ENCODE data around the gene TMCC3.
"Not testable (repeated sequence)": the region's sequence is repeated elsewhere in the genome, so short reads cannot be mapped to it uniquely, and the experiment has no call there.

The TMCC3 gene

DNA sequence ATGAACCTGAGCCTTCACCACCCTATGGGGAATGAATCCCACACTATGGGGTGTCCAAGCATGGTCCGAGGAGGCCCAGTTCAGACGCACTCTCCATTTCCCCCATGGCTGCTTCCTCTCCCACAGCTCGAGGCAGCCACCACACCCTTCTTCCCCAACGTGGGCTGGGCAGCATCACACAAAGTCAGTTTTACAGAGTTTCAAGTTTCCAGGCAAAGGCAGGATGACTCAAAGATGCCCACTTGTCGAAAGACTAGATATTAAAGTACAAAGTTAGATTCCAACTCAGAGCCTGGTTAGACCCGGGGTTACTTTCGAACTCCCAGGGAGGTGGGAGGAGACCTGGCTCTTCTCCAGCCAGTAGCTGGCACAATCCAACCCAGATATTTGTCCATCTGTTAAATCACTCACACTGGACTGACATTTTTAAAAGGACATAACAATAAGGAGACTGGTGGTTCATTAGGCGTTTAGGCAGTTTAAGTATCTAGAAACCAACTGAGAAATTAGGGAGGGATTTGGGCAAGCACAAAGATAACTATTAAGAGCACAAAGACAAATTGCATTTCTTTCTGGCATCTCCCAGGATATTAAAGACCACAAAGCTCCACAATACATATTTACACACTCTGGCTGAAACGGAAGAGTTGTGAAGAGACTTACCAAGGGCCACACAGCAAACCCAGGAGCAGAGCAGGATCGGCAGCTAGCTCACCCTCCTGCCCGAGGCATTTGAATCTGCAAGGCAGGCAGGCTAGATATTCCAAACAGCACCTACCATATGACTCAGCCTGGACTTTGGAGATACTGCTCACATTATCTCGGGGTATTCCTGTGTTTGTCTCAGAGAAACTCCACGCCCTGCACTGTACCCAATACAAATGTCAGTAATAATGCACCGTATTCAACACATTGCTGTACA, 34.8 kb downstream of the TMCC3 start:
- Histone ChIP-seq H3K9me3 (ENCODE audit: control insufficient read depth, insufficient read depth, low read length) (no peaks in the 10 kb centered on the region), H3K36me3 (ENCODE audit: insufficient read depth, low read length) (no peaks in the 10 kb centered on the region), H3K9ac (ENCODE audit: low read depth, low read length) (no peak overlapping the region), H3K4me1 (ENCODE audit: insufficient read depth, low read length) (peaks cover 46% of the 10 kb centered on the region)

DNA sequence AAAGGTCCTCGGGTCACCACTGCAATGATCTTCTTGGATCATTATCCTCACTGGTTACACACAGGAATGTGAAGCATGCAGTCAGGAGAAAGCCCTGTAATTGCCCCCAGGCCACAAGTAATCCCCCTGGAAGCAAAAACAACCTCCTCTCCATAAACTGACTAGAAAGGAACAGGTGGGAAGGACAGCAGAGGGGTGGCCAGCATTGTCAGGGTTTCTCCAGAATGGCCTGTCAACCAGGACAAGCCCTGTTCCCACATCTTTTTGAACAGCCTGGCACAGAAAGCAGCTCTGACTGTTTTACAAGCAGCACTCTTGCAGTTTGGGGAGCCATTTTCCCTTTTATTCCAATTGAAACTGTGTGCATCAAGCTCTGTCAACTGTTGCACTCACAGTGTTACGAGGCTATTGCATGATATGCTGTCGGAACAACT, 36.1 kb downstream of the TMCC3 start:
- peaks cover 44% of the 10 kb centered on the region for H3K4me1 ChIP-seq (ENCODE audit: insufficient read depth, low read length)
- H3K36me3 ChIP-seq (ENCODE audit: insufficient read depth, low read length) = no peaks in the 10 kb centered on the region
- no peaks in the 10 kb centered on the region for H3K9me3 ChIP-seq (ENCODE audit: control insufficient read depth, insufficient read depth, low read length)
- H3K9ac ChIP-seq (ENCODE audit: low read depth, low read length) = no peak overlapping the region

DNA sequence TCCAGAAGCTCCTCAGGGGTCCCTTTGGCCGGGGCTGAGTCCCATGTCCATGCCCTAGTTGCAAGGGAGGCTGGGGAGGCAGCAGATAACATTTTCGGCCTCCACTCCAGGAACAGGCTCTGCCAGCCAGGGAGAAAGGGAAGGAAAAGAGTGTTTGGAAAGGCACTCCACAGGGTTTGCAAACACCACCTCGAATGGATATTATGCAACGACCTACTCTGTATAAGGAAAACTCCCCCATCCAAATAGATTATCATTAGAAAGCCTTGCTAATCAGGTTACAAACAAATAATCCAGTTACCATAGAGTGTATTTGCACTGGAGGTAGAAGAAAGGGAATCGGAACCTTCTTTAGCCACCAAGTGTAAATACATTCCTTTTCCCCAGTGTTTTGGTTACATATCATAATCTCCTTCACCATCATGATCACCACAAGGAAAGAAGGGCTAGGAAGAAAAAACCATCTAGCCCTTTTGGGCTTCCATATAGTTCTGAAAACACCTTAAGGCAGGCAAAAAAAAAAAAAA, 40.4 kb downstream of the TMCC3 start:
- Histone ChIP-seq H3K4me1 (ENCODE audit: insufficient read depth, low read length) (peaks cover 11% of the 10 kb centered on the region), H3K36me3 (ENCODE audit: insufficient read depth, low read length) (no peaks in the 10 kb centered on the region), H3K9ac (ENCODE audit: low read depth, low read length) (no peak overlapping the region), H3K9me3 (ENCODE audit: control insufficient read depth, insufficient read depth, low read length) (peaks cover 13% of the 10 kb centered on the region)

DNA sequence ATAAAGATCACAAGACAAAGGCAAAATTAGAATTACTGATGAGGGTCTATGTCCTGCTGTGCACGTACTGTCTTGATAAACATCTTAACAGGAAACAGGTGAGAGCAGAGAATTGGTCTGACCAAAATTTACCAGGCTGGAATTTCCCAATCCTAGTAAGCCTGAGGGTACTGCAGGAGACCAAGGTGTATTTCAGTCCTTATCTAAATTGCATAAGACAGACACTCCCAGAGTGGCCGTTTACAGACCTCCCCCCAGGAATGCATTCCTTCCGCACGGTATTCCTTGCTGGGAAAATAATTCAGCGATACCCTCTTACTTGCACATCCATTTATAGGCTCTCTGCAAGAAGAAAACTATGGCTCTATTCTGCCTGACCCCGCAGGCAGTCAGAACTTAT, 43.5 kb downstream of the TMCC3 start:
- not testable (repeated sequence) for H3K36me3 ChIP-seq (ENCODE audit: insufficient read depth, low read length); H3K9ac ChIP-seq (ENCODE audit: low read depth, low read length); H3K4me1 ChIP-seq (ENCODE audit: insufficient read depth, low read length)
- peaks cover 13% of the 10 kb centered on the region for H3K9me3 ChIP-seq (ENCODE audit: control insufficient read depth, insufficient read depth, low read length)

DNA sequence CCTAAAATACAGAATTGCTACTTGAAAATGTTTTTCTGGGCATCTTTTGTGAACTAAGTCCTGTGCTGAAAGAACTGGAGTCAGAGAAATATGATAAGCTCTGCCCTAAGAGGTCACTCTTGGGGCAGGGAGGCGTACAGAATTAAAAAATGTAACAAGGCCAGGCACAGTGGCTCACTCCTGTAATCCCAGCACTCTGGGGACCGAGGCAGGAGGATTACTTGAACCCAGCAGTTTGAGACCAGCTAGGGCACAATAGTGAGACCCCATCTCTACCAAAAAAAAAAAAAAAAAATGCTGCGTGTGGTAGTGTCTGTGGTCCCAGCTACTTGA, 46.0 kb downstream of the TMCC3 start:
- no peaks in the 10 kb centered on the region for H3K4me1 ChIP-seq (ENCODE audit: insufficient read depth, low read length)
- H3K9ac ChIP-seq (ENCODE audit: low read depth, low read length) = no peak overlapping the region
- H3K36me3 ChIP-seq (ENCODE audit: insufficient read depth, low read length) = no peaks in the 10 kb centered on the region
- peaks cover 13% of the 10 kb centered on the region for H3K9me3 ChIP-seq (ENCODE audit: control insufficient read depth, insufficient read depth, low read length)

DNA sequence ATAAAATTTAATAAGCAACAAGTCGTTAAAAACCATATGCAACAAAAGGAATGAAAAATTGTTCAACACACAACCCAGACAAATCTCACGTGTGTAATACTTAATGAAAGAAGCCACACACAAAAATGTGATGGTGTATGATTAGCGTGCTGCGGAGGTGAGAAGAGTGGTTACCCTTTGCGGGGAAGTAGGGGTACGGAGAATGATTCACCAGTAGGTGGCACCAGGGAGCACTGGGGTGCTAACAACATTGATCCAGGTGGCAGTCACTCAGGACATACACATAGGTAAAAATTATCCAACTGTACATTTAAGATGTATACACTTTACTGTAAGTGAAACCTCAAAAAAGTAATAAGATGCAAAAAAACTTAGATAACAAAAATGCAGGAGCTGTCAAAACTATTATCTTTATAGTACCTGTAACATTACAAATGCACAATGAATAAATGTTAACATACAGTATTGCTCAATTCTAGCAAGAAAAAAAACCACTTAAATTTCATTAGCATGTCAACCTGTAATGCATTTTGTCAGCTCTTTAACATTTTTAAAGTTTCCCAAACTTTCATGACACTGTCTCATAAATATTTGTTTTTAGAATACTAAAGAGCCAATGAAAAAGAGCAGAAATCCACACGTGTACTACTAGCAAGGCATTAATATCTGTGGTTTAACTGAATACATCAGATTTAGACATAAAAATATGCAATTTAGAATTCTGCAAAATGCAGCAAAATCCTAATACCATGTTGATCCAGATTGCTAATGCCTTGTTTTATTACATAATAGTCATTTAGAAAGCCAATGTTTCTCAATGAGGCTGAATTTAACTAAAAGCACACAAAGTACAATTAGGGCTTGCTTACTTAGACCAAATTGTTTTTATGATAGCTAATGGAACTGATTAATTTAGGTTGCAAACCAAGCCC, 46.7 kb downstream of the TMCC3 start:
- Histone ChIP-seq H3K4me1 (ENCODE audit: insufficient read depth, low read length) (no peaks in the 10 kb centered on the region), H3K9ac (ENCODE audit: low read depth, low read length) (no peak overlapping the region), H3K9me3 (ENCODE audit: control insufficient read depth, insufficient read depth, low read length) (peaks cover 13% of the 10 kb centered on the region), H3K36me3 (ENCODE audit: insufficient read depth, low read length) (no peaks in the 10 kb centered on the region)

DNA sequence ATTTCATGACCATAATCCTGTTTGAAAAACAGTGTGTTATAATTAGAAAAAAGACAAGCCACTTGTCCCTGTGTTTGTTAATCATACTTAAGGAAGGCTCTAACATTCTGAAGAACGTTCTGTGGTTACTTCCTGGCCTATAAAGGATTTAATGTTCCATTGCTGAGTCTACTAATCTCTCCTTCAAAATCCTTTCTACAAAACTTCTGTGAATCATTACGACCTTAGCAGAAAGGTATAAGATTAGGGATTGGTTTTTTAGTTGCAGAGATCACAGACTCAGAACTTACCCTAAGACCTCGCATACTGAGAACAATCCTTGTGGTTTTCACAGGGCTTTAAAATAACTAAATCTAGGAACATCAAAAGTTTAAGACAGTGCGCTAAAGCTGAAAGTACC, 48.3 kb downstream of the TMCC3 start:
- Histone ChIP-seq H3K9ac (ENCODE audit: low read depth, low read length) (no peak overlapping the region), H3K9me3 (ENCODE audit: control insufficient read depth, insufficient read depth, low read length) (peaks cover 12% of the 10 kb centered on the region), H3K36me3 (ENCODE audit: insufficient read depth, low read length) (no peaks in the 10 kb centered on the region), H3K4me1 (ENCODE audit: insufficient read depth, low read length) (no peaks in the 10 kb centered on the region)

DNA sequence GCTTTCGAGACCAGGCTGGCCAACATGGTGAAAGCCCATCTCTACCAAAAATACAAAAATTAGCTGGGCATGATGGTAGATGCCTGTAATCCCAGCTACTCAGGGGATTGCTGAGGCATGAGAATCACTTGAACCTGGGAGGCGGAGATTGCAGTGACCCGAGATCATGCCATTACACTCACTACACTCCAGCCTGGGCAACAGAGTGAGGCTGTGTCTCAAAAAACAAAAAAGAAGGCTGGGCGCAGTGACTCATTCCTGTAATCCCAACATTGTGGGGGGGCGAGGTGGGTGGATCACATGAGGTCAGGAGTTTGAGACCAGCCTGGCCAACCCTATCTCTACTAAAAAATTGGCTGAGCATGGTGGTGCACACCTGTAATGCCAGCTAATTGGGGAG, 49.0 kb downstream of the TMCC3 start:
- not testable (repeated sequence) for H3K9me3 ChIP-seq (ENCODE audit: control insufficient read depth, insufficient read depth, low read length); H3K4me1 ChIP-seq (ENCODE audit: insufficient read depth, low read length); H3K36me3 ChIP-seq (ENCODE audit: insufficient read depth, low read length); H3K9ac ChIP-seq (ENCODE audit: low read depth, low read length)

DNA sequence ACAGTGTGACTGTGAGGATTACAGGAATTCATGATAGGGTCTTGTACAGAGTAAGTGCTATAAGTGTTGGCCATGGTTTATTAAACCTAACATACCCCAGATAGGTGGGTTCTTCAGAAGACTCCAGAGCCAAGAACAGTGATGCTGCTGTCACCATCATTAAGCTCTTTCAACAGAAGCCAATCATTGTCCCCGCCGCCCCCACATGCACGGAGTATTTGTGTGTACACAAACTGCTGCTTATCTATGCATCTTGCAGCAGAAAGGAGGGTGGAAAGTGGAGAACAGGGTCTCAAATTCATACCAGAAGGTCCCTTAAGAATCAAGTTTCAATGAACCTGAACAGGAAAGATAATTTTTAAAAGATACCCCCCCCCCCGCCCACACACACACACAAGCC, 51.2 kb downstream of the TMCC3 start:
- Histone ChIP-seq H3K9ac (ENCODE audit: low read depth, low read length) (no peak overlapping the region), H3K9me3 (ENCODE audit: control insufficient read depth, insufficient read depth, low read length) (no peaks in the 10 kb centered on the region), H3K4me1 (ENCODE audit: insufficient read depth, low read length) (no peaks in the 10 kb centered on the region), H3K36me3 (ENCODE audit: insufficient read depth, low read length) (no peaks in the 10 kb centered on the region)

DNA sequence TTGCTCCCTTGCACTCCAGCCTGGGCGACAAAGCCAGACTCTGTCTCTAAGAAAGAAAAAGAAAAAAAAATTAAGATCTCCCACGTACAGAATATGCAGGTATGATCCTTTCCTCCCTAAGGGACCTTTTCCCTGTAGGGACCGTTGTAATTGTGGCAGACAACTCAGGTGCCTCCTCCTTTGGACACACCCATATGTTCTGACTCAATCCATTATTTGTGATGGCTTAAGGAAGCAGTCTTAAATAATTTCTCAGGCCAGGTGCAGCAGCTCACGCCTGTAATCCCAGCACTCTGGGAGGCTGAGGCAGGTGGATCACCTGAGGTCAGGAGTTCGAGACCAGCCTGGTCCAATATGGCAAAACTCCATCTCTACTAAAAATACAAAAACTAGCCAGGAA, 53.1 kb downstream of the TMCC3 start:
- no peak overlapping the region for H3K9ac ChIP-seq (ENCODE audit: low read depth, low read length)
- no peaks in the 10 kb centered on the region for H3K9me3 ChIP-seq (ENCODE audit: control insufficient read depth, insufficient read depth, low read length)
- no peaks in the 10 kb centered on the region for H3K36me3 ChIP-seq (ENCODE audit: insufficient read depth, low read length)
- H3K4me1 ChIP-seq (ENCODE audit: insufficient read depth, low read length) = no peaks in the 10 kb centered on the region

DNA sequence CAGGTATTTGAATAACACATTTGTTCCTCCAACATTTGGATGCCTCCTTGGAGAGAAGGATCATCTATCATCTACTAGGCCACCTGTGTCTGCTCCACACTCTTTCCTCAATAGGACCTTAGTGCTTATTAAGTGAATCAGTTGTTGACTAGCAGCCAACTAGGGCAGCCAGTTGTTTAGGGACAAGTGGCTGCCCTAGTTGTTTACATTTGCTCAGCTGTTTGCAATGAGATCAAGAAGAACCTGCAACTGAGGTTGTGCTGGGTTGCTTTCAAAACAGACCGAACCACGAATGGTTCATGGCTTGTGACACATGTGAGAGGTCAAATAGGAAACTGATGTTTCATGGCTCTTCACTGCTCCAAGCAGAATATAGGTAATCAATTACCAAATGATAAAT, 53.8 kb downstream of the TMCC3 start:
- Histone ChIP-seq H3K4me1 (ENCODE audit: insufficient read depth, low read length) (no peaks in the 10 kb centered on the region), H3K9ac (ENCODE audit: low read depth, low read length) (no peak overlapping the region), H3K9me3 (ENCODE audit: control insufficient read depth, insufficient read depth, low read length) (no peaks in the 10 kb centered on the region), H3K36me3 (ENCODE audit: insufficient read depth, low read length) (no peaks in the 10 kb centered on the region)

DNA sequence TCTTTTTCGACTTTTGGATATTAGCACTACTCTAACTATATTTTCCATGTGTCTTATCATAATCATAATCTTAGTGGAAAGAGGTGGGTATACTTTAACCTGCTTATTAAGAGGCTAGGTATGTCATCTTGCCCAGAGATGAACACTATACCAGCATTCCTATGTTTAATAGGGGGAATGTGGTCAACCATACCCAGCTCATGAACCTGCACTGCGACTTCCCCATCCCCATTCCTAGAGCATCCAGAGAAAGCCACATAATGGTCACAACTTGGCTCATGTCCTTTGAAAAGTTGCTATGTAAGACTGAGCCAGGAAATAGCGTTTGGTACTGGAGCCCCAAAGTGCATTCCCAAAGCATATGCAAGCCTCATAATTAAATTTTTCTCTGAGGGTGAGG, 55.2 kb downstream of the TMCC3 start:
- no peaks in the 10 kb centered on the region for H3K9me3 ChIP-seq (ENCODE audit: control insufficient read depth, insufficient read depth, low read length)
- H3K9ac ChIP-seq (ENCODE audit: low read depth, low read length) = no peak overlapping the region
- no peaks in the 10 kb centered on the region for H3K4me1 ChIP-seq (ENCODE audit: insufficient read depth, low read length)
- no peaks in the 10 kb centered on the region for H3K36me3 ChIP-seq (ENCODE audit: insufficient read depth, low read length)

DNA sequence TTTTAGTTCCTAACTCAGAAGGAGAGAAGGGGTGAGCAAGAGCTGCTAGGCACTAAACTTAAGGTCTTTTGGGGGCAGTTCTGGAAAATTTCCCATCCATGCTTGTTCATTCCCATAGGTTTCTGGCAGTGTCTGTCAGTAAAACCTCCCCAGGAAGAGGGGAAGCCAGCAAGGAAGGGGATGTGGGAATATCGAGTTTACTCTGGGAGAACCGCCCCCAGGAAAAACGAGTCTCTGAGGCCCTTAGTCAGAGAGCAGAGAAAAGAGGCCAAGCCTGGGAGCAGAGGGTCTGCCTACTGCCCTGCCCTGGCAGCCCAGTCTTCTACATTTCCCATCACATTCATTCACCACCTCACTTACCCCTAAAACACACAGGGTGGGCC, 55.9 kb downstream of the TMCC3 start:
- H3K9me3 ChIP-seq (ENCODE audit: control insufficient read depth, insufficient read depth, low read length) = no peaks in the 10 kb centered on the region
- no peak overlapping the region for H3K9ac ChIP-seq (ENCODE audit: low read depth, low read length)
- H3K36me3 ChIP-seq (ENCODE audit: insufficient read depth, low read length) = no peaks in the 10 kb centered on the region
- no peaks in the 10 kb centered on the region for H3K4me1 ChIP-seq (ENCODE audit: insufficient read depth, low read length)

DNA sequence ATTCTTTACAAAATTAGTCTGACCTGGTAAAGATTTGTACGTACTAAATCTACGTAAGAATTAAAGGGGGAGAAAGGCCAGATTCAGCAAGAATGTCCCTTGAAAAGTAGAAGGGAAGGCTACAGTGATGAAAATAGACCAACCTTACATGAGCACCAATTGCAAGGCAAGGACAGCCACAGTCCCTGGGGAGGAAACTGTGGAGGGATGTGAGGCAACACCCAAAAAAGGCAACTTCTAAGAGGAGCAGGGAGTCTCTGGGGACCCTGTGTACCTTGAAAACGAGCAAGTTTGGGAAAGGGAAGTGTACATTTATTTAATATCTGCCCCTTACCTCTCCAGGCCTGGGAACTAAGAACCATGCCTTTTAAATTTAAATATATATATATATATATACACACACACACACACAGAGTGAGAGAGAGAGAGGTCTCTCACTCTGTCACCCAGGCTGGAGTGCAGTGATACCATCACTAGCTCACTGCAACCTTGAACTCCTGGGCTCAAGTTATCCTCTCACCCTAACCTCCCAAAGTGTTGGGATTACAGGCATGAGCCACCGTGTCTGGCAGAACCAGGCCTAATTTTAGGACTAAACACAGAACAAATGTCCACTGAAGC, 56.4 kb downstream of the TMCC3 start:
- no peaks in the 10 kb centered on the region for H3K4me1 ChIP-seq (ENCODE audit: insufficient read depth, low read length)
- no peaks in the 10 kb centered on the region for H3K9me3 ChIP-seq (ENCODE audit: control insufficient read depth, insufficient read depth, low read length)
- no peak overlapping the region for H3K9ac ChIP-seq (ENCODE audit: low read depth, low read length)
- H3K36me3 ChIP-seq (ENCODE audit: insufficient read depth, low read length) = no peaks in the 10 kb centered on the region
